Gastrocnemius medialis (tissue), 4 donors: ENCODE data around the gene NLGN1. TPM values are rescaled to one million over a fixed set of nuclear protein-coding genes. Genes with fewer than 3 reads are reported as not detected.

ENCODE experiments used
- ATAC-seq, 2 donors: fragments of 150-250 bp; one replicate each; pipeline ENCODE4 v1.9.1; 2016
- DNase-seq, 2 donors: peaks; one replicate each; pipeline ENCODE4 v3.0.0-alpha.2; 2019
- H3K27ac ChIP-seq, 4 donors: fragments of 200-600 bp; sonication (generic); 1 replicate in 1 of 4; 2 replicates in 3 of 4; pipeline ENCODE4 v1.5.1; 2016 to 2018; ENCODE audit warnings: mild to moderate bottlenecking in 2 of 4, moderate library complexity in 1 of 4
- H3K27me3 ChIP-seq, 3 donors: fragments of 200-600 bp; sonication (generic) in 2 of 3; 1 replicate in 1 of 3; 2 replicates in 2 of 3; pipeline versions ENCODE4 v1.5.1 to v1.6.0; 2016 to 2019; ENCODE audit warnings: mild to moderate bottlenecking in 1 of 3, moderate library complexity in 1 of 3
- H3K36me3 ChIP-seq, 2 donors: fragments of 200-600 bp; sonication (generic) in 1 of 2; one replicate each; pipeline ENCODE4 v1.5.1; 2017 to 2018
- H3K4me1 ChIP-seq, 2 donors: fragments of 200-600 bp; sonication (generic) in 1 of 2; one replicate each; pipeline ENCODE4 v1.5.1; 2016 to 2017; ENCODE audit warnings: mild to moderate bottlenecking in 2 of 2
- H3K4me3 ChIP-seq, 4 donors: fragments of 200-600 bp; sonication (generic) in 3 of 4; 1 replicate in 1 of 4; 2 replicates in 3 of 4; pipeline ENCODE4 v1.5.1; 2016 to 2019; ENCODE audit warnings: mild to moderate bottlenecking in 2 of 4
- H3K9me3 ChIP-seq, 3 donors: fragments of 200-600 bp; sonication (generic) in 2 of 3; 1 replicate in 1 of 3; 2 replicates in 2 of 3; pipeline ENCODE4 v1.5.1; 2016 to 2019
- POLR2A ChIP-seq, 2 donors: fragments of 450-650 bp; IDR thresholded peaks; one replicate each; pipeline ENCODE4 v1.6.1; 2017; ENCODE audit warnings: antibody characterized with exemption in 2 of 2, mild to moderate bottlenecking in 2 of 2, moderate library complexity in 2 of 2
- in situ Hi-C, 4 donors: fragments of 200-750 bp; cut with MboI; loops; one replicate each; pipeline versions ENCODE4 v1.15.0 to v1.8.0; 2017; ENCODE audit warnings: low sequenced_read_pairs in 4 of 4
- intact Hi-C: fragments of 100-400 bp; cut with DNase I; formaldehyde crosslinking; loops from one replicate; pipeline ENCODE4 v1.15.1; 2023; ENCODE audit warnings: low total_unique reads
- total RNA-seq, 4 donors: library from RNA; depleted of rRNA; stranded (reverse); fragments of >200 nt; gene quantifications; one replicate each; pipeline versions ENCODE4 v1.1.0 to v1.2.3, GENCODE V29; 2016
- TF ChIP-seq, protein P1 (sequence below), 5 experiments: fragments of 450-650 bp in 3 of 5; fragments of 200-600 bp in 2 of 5; sonication (generic) in 2 of 5; IDR thresholded peaks in 4 of 5; conservative IDR thresholded peaks in 1 of 5; 1 replicate in 4 of 5; 2 replicates in 1 of 5; pipeline ENCODE4 v1.5.1; 2016 to 2019; ENCODE audit warnings: antibody characterized with exemption in 5 of 5, mild to moderate bottlenecking in 3 of 5, moderate library complexity in 3 of 5

Gene NLGN1
- total RNA-seq, 4 donors from 2014 or later: 0.52 to 1.9 (median 1.1) TPM

DNA sequence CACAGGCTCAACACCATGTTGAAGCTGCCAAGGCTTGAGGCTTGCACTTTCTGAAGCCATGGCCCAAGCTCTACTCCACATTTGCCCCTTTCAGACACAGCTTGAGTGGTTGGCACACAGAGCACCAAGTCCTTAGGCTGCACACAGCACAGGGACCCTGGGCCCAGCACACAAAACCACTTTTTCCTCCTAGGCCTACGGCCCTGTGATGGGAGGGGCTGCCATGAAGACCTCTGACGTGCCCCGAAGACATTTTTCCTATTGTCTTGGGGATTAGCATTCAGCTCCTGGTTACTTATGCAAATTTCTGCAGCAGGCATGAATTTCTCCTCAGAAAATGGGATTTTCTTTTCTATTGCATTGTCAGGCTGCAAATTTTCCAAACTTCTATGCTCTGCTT lies 445.5 kb downstream of the NLGN1 start:
- H3K9me3 ChIP-seq: no peaks in the 10 kb centered on the region
- no peaks in the 10 kb centered on the region for H3K27me3 ChIP-seq
- H3K4me1 ChIP-seq: no peaks in the 10 kb centered on the region
- no peak overlapping the region for H3K4me3 ChIP-seq
- ATAC-seq (no peak), DNase-seq (no peak)
- intact Hi-C loops: no loop called here
- TF ChIP-seq, protein P1, sequence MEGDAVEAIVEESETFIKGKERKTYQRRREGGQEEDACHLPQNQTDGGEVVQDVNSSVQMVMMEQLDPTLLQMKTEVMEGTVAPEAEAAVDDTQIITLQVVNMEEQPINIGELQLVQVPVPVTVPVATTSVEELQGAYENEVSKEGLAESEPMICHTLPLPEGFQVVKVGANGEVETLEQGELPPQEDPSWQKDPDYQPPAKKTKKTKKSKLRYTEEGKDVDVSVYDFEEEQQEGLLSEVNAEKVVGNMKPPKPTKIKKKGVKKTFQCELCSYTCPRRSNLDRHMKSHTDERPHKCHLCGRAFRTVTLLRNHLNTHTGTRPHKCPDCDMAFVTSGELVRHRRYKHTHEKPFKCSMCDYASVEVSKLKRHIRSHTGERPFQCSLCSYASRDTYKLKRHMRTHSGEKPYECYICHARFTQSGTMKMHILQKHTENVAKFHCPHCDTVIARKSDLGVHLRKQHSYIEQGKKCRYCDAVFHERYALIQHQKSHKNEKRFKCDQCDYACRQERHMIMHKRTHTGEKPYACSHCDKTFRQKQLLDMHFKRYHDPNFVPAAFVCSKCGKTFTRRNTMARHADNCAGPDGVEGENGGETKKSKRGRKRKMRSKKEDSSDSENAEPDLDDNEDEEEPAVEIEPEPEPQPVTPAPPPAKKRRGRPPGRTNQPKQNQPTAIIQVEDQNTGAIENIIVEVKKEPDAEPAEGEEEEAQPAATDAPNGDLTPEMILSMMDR (IDR thresholded peaks at IDR 0.05 in 4 of 5, conservative IDR thresholded peaks at IDR 0.05 in 1 of 5): no peak
- TF ChIP-seq POLR2A (IDR thresholded peaks at IDR 0.05): no peak
- in situ Hi-C loops: no loop called here
- no peak overlapping the region for H3K27ac ChIP-seq
- H3K36me3 ChIP-seq: no peaks in the 10 kb centered on the region

DNA sequence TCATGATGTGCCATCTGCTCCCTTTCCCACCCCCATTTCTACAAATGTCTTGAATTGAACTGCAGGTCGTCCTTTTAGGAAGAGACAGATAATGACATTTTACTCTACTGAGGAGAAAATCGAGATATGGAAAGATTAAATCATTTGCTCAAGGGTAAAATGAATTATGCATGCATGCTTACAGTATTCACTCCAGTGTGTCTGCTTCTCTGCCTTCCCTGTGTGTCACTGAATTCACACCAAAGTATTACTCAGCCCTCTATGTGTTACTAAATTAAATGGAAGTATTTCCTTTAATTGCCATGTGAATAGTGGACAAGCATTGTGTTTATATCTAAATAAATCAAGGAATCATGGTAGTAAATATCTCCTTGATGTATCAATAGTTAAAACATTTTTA lies 449.0 kb downstream of the NLGN1 start:
- ATAC-seq: no peak
- Histone ChIP-seq H3K4me3 (no peak overlapping the region), H3K36me3 (no peaks in the 10 kb centered on the region), H3K27ac (no peak overlapping the region), H3K27me3 (no peaks in the 10 kb centered on the region), H3K9me3 (no peaks in the 10 kb centered on the region), H3K4me1 (no peaks in the 10 kb centered on the region)
- in situ Hi-C loops: no loop called here
- TF ChIP-seq, protein P1 (IDR thresholded peaks at IDR 0.05 in 4 of 5, conservative IDR thresholded peaks at IDR 0.05 in 1 of 5): no peak
- TF ChIP-seq POLR2A (IDR thresholded peaks at IDR 0.05): no peak
- DNase-seq: no peak
- intact Hi-C loops: no loop called here

DNA sequence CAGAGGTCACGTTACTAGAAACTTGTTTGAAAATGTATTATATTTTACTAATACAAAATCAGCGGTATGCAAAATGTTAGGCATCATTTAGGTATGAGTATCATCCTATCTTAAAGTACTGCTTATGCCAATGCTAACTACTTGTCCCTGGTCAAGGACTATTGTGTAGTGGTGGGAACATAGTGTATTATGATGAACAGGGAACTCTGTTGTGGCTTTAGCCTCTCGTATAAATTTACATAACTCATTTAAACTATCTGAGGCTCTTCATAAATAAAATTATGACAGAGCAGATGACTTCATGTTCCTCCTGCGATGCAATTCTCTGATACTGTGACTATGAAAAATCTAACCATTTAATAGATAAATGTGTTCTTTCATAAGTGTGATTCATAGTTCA lies 451.9 kb downstream of the NLGN1 start:
- Histone ChIP-seq H3K27ac (no peak overlapping the region), H3K9me3 (no peaks in the 10 kb centered on the region), H3K36me3 (no peaks in the 10 kb centered on the region), H3K4me1 (no peaks in the 10 kb centered on the region), H3K4me3 (no peak overlapping the region), H3K27me3 (no peaks in the 10 kb centered on the region)
- intact Hi-C loops (no loop called here), in situ Hi-C loops (no loop called here)
- TF ChIP-seq POLR2A (IDR thresholded peaks at IDR 0.05): no peak
- TF ChIP-seq, protein P1 (IDR thresholded peaks at IDR 0.05 in 4 of 5, conservative IDR thresholded peaks at IDR 0.05 in 1 of 5): no peak
- ATAC-seq (no peak), DNase-seq (no peak)

DNA sequence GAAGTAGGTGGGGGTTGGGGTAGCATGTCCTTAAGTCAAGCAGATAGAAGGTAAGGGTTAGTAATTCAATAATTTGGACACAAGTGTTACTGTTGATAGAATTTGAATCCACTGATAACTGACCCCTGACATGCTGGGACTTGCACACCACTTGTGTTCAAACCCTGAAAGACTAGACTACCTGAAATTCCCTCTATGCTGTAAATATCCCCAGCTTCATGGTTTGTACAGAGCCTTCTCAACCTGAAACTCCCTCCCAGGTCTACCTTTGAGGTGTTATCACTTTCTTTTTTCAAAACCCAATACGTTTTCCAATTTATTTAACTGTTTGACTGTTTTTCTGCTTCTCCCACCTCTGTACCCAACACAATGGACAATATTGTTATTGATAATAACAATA lies 459.6 kb downstream of the NLGN1 start:
- H3K9me3 ChIP-seq: no peaks in the 10 kb centered on the region
- H3K27me3 ChIP-seq: no peaks in the 10 kb centered on the region
- intact Hi-C loops (no loop called here), in situ Hi-C loops (no loop called here)
- DNase-seq: no peak
- H3K4me1 ChIP-seq: no peaks in the 10 kb centered on the region
- no peak overlapping the region for H3K4me3 ChIP-seq
- H3K27ac ChIP-seq: no peak overlapping the region
- H3K36me3 ChIP-seq: no peaks in the 10 kb centered on the region
- no peak for ATAC-seq
- no peak for TF ChIP-seq POLR2A (IDR thresholded peaks at IDR 0.05)
- TF ChIP-seq, protein P1 (IDR thresholded peaks at IDR 0.05 in 4 of 5, conservative IDR thresholded peaks at IDR 0.05 in 1 of 5): no peak

DNA sequence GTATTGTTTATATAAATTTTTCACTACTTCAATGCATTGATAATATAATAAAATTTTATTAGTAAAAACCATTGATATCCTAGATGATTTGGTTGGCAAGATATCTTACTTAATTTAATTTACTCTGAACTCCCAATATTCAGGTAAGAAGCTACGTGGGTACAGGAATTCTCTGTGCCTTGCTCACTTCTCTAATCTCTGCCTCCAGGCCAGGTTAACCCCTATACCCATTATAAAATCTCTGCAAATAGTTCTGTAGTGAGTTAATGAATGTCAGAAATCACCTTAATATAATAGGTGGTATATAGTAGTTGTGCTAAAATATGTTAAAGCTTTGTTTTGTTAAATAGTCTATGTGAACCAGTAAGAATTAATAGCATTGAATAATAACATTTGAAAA lies 465.2 kb downstream of the NLGN1 start:
- Histone ChIP-seq H3K9me3 (no peaks in the 10 kb centered on the region), H3K27me3 (no peaks in the 10 kb centered on the region), H3K4me3 (no peak overlapping the region), H3K4me1 (no peaks in the 10 kb centered on the region), H3K27ac (no peak overlapping the region), H3K36me3 (no peaks in the 10 kb centered on the region)
- in situ Hi-C loops (no loop called here), intact Hi-C loops (no loop called here)
- no peak for ATAC-seq
- DNase-seq: no peak
- TF ChIP-seq, protein P1 (IDR thresholded peaks at IDR 0.05 in 4 of 5, conservative IDR thresholded peaks at IDR 0.05 in 1 of 5): no peak
- TF ChIP-seq POLR2A (IDR thresholded peaks at IDR 0.05): no peak
